Choroid plexus epithelial cell (primary cell): ENCODE results near the gene TUBB4B.
"Not testable (repeated sequence)": the region's sequence is repeated elsewhere in the genome, so short reads cannot be mapped to it uniquely, and the experiment has no call there.

Experiments
- DNase-seq: peaks from one replicate; pipeline ENCODE4 v3.0.0-alpha.2; 2010; ENCODE audit warnings: low read depth
- H3K4me3 ChIP-seq: 2 replicates; pipeline ENCODE4 v1.5.1; 2011; ENCODE audit warnings: low read depth, mild to moderate bottlenecking, control low read depth, low read length, moderate library complexity
- CTCF ChIP-seq: conservative IDR thresholded peaks from 2 replicates; pipeline ENCODE4 v1.5.1; 2011; ENCODE audit warnings: low read depth, mild to moderate bottlenecking, control low read depth, inconsistent platforms, low read length, moderate library complexity

TUBB4B gene

GRCh38 chr9:137235424-137236237 is 5.5 kb upstream of the TUBB4B start:
- no peak for DNase-seq
- no peak for TF ChIP-seq CTCF
- no peak overlapping the region for H3K4me3 ChIP-seq

GRCh38 chr9:137236238-137236935 is 4.7 kb upstream of the TUBB4B start:
- DNase-seq, result peak; percentile 81
- TF ChIP-seq CTCF, result peak; percentile 96

GRCh38 chr9:137236936-137237421 is 4.1 kb upstream of the TUBB4B start:
- TF ChIP-seq CTCF, result no peak
- no peak overlapping the region for H3K4me3 ChIP-seq
- no peak for DNase-seq

More at GRCh38 chr9:137236238-137236935, 4.7 kb upstream of the TUBB4B start:
- no peak overlapping the region for H3K4me3 ChIP-seq

GRCh38 chr9:137237759-137238726 is 3.0 kb upstream of the TUBB4B start:
- TF ChIP-seq CTCF, result no peak
- no peak for DNase-seq
- H3K4me3 ChIP-seq, result no peak overlapping the region

- DNase-seq, result not testable (repeated sequence)
- H3K4me3 ChIP-seq, result peak overlapping the region; percentile 72
Observed at GRCh38 chr9:137239541-137240200, 1.4 kb upstream of the TUBB4B start.

- no peak for TF ChIP-seq CTCF
- peak overlapping the region; percentile 72 for H3K4me3 ChIP-seq
- DNase-seq, result peak; percentile 82
Observed at GRCh38 chr9:137240318-137240840, 708 bp upstream of the TUBB4B start.
